ENCODE data around the gene C15orf39.

C15orf39 gene

DNA sequence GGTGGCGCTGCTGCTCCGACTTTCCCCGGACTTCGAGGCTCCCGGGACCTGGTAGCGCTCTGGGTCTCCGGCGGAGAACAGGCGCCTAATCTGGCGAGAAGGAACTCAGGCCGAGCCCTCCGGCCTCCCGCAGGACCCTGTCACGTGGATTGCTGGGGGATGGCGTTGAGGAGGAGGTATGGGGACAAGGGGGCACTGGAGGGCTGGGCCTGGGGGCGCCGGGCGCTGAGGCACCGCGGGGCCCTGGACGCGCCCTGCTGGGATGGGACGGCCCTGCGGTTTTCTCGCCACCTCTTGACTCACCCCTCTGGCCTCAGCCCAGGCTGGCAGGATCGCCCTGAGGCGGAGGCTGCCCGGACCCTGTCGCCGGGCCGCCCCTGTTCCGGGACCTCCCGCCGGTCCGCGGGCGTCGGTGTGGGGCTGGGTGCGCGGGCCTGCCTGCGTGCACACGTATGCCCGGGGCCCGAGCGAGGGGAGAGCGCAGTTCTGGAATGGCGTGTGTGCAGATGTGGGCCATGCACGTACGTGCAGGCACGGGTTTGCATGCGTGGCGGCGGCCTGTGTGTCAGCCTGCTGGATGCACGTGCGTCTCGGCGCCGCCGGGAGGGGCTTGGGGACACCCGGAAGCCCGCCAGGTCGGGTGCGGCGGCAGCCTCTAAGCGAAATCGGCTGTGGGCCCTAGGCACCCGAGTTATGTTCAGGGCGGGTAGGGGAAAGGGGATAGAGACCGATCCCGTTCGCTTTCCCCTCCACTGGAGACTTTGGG lies 752 bp downstream of the C15orf39 start:
- DNase-seq (ENCODE audit: low read depth) = peak; percentile 77
- peak overlapping the region; percentile 81 for H3K4me3 ChIP-seq (ENCODE audit: low read depth, low read length)
- TF ChIP-seq CTCF (conservative IDR thresholded peaks at IDR 0.05; ENCODE audit: low read depth, low read length) = no peak

DNA sequence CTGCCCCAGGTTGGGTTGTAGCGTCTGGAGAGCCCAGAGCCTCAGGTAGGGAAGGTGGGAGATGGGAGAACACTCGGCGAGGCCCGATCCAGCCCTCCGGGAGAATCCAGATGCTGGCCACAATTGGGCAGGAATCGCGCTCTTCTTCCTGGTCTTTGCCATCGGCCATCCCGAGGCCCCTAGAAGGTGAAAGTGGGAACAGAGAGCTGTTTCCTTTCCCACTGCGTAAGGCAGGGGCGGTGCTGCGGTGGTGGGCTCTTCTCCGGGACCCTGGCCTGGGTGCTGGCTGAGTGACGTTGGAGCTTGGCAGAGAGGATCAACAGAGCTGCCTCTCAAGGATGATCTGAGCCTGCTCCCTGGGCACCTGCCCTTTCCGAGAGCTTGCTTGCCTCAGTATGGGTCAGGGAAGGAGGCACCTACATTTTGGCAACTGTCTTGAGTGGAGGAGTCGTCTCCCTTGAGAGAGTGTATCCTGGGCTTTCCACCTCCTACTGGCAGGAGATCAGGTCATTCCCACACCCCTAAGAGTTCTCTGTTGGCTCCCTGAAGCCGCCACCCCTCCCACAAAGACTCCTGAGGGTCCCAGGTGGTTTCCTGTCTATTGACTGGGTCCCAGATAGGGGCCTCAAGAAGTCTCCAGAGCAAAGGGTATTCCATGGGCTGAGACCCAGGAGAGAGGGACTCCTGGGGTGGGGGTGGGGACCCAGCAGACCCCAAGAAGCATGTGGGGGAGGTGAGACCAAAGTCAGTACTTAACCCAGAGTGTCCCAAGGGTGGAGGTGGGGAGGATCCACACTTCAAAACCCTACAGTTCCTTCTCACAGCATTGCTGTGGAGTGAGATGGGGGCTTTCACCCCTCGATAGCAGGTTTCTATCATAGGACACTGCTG lies 1.6 kb downstream of the C15orf39 start:
- TF ChIP-seq CTCF (conservative IDR thresholded peaks at IDR 0.05; ENCODE audit: low read depth, low read length) = no peak
- peak overlapping the region; percentile 81 for H3K4me3 ChIP-seq (ENCODE audit: low read depth, low read length)
- peak; percentile 18 for DNase-seq (ENCODE audit: low read depth)

- DNase-seq (ENCODE audit: low read depth) = no peak
- no peak overlapping the region for H3K4me3 ChIP-seq (ENCODE audit: low read depth, low read length)
- no peak for TF ChIP-seq CTCF (conservative IDR thresholded peaks at IDR 0.05; ENCODE audit: low read depth, low read length)
These were observed 2.2 kb downstream of the C15orf39 start for GRCh38 chr15:75203908-75204263.

DNA sequence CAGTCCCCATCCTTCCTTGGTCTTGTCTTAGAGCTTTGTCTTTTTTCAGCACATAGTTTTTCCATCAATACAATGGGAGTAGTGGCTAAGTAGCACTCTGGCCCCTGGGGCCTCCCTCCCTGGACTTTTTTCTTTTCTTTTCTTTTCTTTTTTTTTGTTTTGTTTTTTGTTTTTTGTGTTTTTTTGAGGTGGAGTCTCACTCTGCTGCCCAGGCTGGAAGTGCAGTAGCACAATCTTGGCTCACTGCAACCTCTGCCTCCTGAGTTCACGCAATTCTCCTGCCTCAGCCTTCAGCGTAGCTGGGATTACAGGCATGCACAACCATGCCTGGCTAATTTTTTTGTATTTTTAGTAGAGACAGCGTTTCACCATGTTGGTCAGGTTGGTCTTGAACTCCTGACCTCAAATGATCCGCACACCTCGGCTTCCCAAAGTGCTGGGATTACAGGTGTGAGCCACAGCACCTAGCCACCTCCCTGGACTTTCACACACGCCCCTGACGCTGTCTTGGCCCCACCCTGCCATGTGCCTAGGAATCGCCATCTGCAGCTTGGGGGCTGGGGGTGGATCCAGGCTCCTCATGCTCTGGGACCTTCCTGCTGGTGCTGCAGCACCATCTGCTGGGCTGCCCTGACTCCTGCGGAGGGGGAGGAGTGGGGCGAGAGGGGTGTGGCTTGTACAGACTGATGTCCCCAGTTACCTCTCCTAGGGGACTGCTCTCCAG lies 2.8 kb downstream of the C15orf39 start:
- DNase-seq (ENCODE audit: low read depth) = peak; percentile 94
- H3K4me3 ChIP-seq (ENCODE audit: low read depth, low read length) = peak overlapping the region; percentile 3
- TF ChIP-seq CTCF (conservative IDR thresholded peaks at IDR 0.05; ENCODE audit: low read depth, low read length) = peak; percentile 98

DNA sequence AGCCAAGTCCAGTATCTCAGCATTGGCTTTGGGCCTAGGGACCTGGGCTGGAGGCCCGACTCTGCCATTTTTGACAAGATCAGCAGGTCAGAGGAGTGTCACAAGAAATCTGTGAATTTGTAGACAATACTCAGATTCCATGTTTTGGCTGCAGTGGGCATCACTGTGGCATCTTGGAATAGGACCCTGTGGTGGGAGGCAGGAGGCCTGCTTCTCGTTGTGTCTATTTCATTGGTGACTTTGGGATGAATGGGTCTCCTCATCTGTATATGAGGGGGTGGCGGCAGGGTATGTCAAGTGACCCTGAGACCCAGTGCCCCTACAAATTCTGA lies 3.3 kb downstream of the C15orf39 start:
- no peak for TF ChIP-seq CTCF (conservative IDR thresholded peaks at IDR 0.05; ENCODE audit: low read depth, low read length)
- no peak overlapping the region for H3K4me3 ChIP-seq (ENCODE audit: low read depth, low read length)
- no peak for DNase-seq (ENCODE audit: low read depth)

DNA sequence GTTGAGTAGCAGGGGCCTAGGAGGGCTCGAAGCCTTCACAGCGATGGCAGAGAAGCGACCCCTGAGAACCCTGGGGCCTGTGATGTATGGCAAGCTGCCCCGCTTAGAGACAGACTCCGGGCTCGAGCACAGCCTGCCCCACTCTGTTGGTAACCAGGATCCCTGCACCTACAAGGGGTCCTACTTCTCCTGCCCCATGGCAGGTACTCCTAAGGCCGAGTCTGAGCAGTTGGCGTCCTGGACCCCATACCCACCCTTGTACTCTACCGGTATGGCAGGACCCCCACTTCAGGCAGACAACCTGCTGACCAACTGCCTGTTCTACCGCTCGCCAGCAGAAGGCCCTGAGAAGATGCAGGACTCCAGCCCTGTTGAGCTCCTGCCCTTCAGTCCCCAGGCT lies 4.3 kb downstream of the C15orf39 start:
- no peak for TF ChIP-seq CTCF (conservative IDR thresholded peaks at IDR 0.05; ENCODE audit: low read depth, low read length)
- H3K4me3 ChIP-seq (ENCODE audit: low read depth, low read length) = no peak overlapping the region
- DNase-seq (ENCODE audit: low read depth) = no peak
